Measurements from ENCODE around the gene LRCOL1. TPM values are rescaled to one million over a fixed set of nuclear protein-coding genes. Genes with fewer than 3 reads are reported as not detected.

LRCOL1 gene
- total and polyA plus RNA-seq, 10 of the 15 experiments (the other 5 are each of a cell fraction or from before 2014, with no cell fraction given), result not detected

DNA sequence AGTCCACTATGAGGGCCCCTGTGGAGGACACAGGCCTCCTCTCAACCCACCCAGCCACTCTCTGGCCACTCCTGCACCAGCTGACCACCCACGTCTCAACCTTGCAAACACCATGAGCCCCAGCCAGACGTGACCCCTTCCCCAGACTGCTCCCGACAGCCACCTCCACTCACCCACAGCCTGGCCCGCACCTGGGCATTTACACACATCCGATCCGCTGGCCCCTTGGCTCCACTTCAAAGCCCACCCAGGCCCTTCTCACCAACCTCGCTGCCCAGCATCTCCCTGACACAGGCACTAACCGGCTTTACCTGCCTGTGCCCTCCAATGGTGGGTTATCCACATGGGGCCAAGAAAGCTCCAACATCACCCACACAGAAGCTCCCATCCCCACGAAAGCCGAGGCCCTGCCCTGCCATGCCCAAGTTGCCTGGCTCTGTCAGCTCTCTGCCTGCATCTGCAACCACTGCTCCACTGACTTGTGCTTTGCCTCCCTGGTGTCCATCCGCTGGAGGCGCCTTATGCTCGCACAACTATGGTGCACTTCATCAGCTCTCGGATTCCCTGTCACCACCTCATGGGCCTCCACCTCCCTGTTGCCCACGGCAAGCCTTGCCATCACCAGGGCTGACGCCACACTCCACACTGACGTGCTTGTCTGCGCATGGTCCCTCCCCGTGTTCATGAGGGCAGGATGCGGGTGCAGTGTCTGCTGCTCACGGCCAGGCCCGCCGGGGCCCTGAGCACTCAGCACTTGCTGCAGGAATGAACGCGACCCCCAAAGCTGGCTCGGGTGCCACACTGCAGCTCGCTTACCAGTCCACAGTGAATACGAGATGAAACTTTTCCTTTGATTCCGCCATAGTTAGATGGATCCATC is 24.9 kb upstream of the LRCOL1 start:
- ChIA-PET POLR2A (no interaction called here), SMC1A (ENCODE audit: uncharacterized antibody, unreplicated experiment) (interaction anchor here (0.6 kb wide), 1 partner anchor 45 kb away, joined by 4 read pairs; no protein-coding TSS in a partner anchor), CTCF (no interaction called here), RAD21 (ENCODE audit: unreplicated experiment) (no interaction called here)
- intact Hi-C loops (cut with micrococcal nuclease; ENCODE audit: unreplicated experiment), result no loop called here
- Histone ChIP-seq H3K9me3 (replicated peaks; ENCODE audit: control insufficient read depth, insufficient read depth, low read length) (no peaks in the 10 kb centered on the region), H3K4me3 (no peak overlapping the region), H3K27me3 (replicated peaks in 1 of 2; ENCODE audit: control insufficient read depth in 2 of 2, insufficient read depth in 2 of 2, low read length in 1 of 2) (no peaks in the 10 kb centered on the region), H3K27ac (ENCODE audit: control insufficient read depth, insufficient read depth) (no peak overlapping the region), H3K4me1 (ENCODE audit: control insufficient read depth, insufficient read depth, low read length) (no peaks in the 10 kb centered on the region; the same call in 1 of the 2 replicates), H4K20me1 (ENCODE audit: control insufficient read depth, insufficient read depth) (no peaks in the 10 kb centered on the region), H3K36me3 (ENCODE audit: control insufficient read depth in 2 of 2, insufficient read depth in 2 of 2, low read length in 1 of 2) (peaks cover 23 to 44% of the 10 kb centered on the region in 2 experiments), H3K4me2 (ENCODE audit: control insufficient read depth, insufficient read depth) (no peak overlapping the region), H2AFZ (ENCODE audit: control insufficient read depth, low read depth, low read length) (no peak overlapping the region), H3K79me2 (ENCODE audit: control insufficient read depth, insufficient read depth, low read length) (no peaks in the 10 kb centered on the region), H3K9ac (ENCODE audit: control insufficient read depth, insufficient read depth, low read length) (no peak overlapping the region)
- no TSS peak for BruUV-seq (replicated peaks)
- WGBS (ENCODE audit: insufficient coverage, insufficient replicate concordance, low lambda C conversion rate, missing lambda C conversion rate), result 91% methylated on average over 29 of the region's 29 CpGs
- TF ChIP-seq CHD4 (IDR thresholded peaks at IDR 0.05) (no peak), POLR2A (IDR thresholded peaks at IDR 0.05; ENCODE audit: low read depth, low read length) (peak; percentile 36; the same call in 1 of the 2 replicates), SPI1 (IDR thresholded peaks at IDR 0.05; ENCODE audit: borderline replicate concordance, insufficient read depth, low read depth, low read length) (no peak), CHD2 (IDR thresholded peaks at IDR 0.05; ENCODE audit: borderline replicate concordance, low read depth, low read length) (no peak), MYC (IDR thresholded peaks at IDR 0.05; ENCODE audit: insufficient read depth, insufficient read length, insufficient replicate concordance, low read length, severe bottlenecking) (no peak)
- TF ChIP-seq, protein P1, sequence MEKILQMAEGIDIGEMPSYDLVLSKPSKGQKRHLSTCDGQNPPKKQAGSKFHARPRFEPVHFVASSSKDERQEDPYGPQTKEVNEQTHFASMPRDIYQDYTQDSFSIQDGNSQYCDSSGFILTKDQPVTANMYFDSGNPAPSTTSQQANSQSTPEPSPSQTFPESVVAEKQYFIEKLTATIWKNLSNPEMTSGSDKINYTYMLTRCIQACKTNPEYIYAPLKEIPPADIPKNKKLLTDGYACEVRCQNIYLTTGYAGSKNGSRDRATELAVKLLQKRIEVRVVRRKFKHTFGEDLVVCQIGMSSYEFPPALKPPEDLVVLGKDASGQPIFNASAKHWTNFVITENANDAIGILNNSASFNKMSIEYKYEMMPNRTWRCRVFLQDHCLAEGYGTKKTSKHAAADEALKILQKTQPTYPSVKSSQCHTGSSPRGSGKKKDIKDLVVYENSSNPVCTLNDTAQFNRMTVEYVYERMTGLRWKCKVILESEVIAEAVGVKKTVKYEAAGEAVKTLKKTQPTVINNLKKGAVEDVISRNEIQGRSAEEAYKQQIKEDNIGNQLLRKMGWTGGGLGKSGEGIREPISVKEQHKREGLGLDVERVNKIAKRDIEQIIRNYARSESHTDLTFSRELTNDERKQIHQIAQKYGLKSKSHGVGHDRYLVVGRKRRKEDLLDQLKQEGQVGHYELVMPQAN (conservative IDR thresholded peaks at IDR 0.05), result no peak
- FAIRE-seq, result no peak
- no peak for DNase-seq (ENCODE audit: low read depth, low spot score)
- no peak for ATAC-seq
- in situ Hi-C loops (cut with MboI), result no loop called here
